Measurements from ENCODE around the gene PLPPR1. TPM values are rescaled to one million over a fixed set of nuclear protein-coding genes. Genes with fewer than 3 reads are reported as not detected.

PLPPR1 gene
- total RNA-seq, 4 donors from 2014 or later, result 0.60 to 0.68 TPM; not detected in 2

GRCh38 chr9:101083448-101084202 is 55.1 kb downstream of the PLPPR1 start:
- no peak for TF ChIP-seq CTCF (IDR thresholded peaks at IDR 0.05)
- Histone ChIP-seq H3K36me3 (no peaks in the 10 kb centered on the region), H3K27me3 (no peaks in the 10 kb centered on the region), H3K4me3 (no peak overlapping the region), H3K9me3 (no peaks in the 10 kb centered on the region), H3K4me1 (no peaks in the 10 kb centered on the region), H3K27ac (no peak overlapping the region)
- WGBS, 2 donors (ENCODE audit: low coverage in 1 of 2), result 88 to 92% methylated on average over 5 of the region's 5 CpGs
- no peak for DNase-seq
- in situ Hi-C loops (cut with MboI; ENCODE audit: low pct_ligation_motif_present in 1 of 4, low pct_unique_long_range_greater_than_20kb in 1 of 4, low sequenced_read_pairs in 3 of 4) (no loop called here), intact Hi-C loops (cut with DNase I; ENCODE audit: low total_unique reads) (no loop called here)

- Histone ChIP-seq H3K27ac (no peak overlapping the region), H3K4me1 (no peaks in the 10 kb centered on the region), H3K27me3 (no peaks in the 10 kb centered on the region), H3K9me3 (no peaks in the 10 kb centered on the region), H3K36me3 (no peaks in the 10 kb centered on the region), H3K4me3 (no peak overlapping the region)
- no peak for DNase-seq
- in situ Hi-C loops (cut with MboI; ENCODE audit: low pct_ligation_motif_present in 1 of 4, low pct_unique_long_range_greater_than_20kb in 1 of 4, low sequenced_read_pairs in 3 of 4) (no loop called here), intact Hi-C loops (cut with DNase I; ENCODE audit: low total_unique reads) (no loop called here)
- 60 to 69% methylated on average over 3 of the region's 3 CpGs for WGBS, 2 donors (ENCODE audit: low coverage in 1 of 2)
- no peak for TF ChIP-seq CTCF (IDR thresholded peaks at IDR 0.05)
- no peak for TF ChIP-seq POLR2A (IDR thresholded peaks at IDR 0.05)
- no peak for TF ChIP-seq EP300 (IDR thresholded peaks at IDR 0.05; ENCODE audit: low read depth)
Measured at GRCh38 chr9:101087426-101087825, 58.9 kb downstream of the PLPPR1 start.

GRCh38 chr9:101092922-101093321 is 64.4 kb downstream of the PLPPR1 start:
- WGBS, 2 donors (ENCODE audit: low coverage in 1 of 2), result 75 to 100% methylated on average over 1 of the region's 1 CpG

GRCh38 chr9:101093620-101094019 is 65.1 kb downstream of the PLPPR1 start:
- Histone ChIP-seq H3K27ac (no peak overlapping the region), H3K4me1 (no peaks in the 10 kb centered on the region), H3K27me3 (no peaks in the 10 kb centered on the region), H3K4me3 (no peak overlapping the region), H3K36me3 (no peaks in the 10 kb centered on the region), H3K9me3 (no peaks in the 10 kb centered on the region)
- in situ Hi-C loops (cut with MboI; ENCODE audit: low pct_ligation_motif_present in 1 of 4, low pct_unique_long_range_greater_than_20kb in 1 of 4, low sequenced_read_pairs in 3 of 4) (no loop called here), intact Hi-C loops (cut with DNase I; ENCODE audit: low total_unique reads) (no loop called here)
- TF ChIP-seq POLR2AphosphoS5 (IDR thresholded peaks at IDR 0.05), result no peak
- no peak for TF ChIP-seq EP300 (IDR thresholded peaks at IDR 0.05; ENCODE audit: low read depth)
- TF ChIP-seq CTCF (IDR thresholded peaks at IDR 0.05), result no peak
- no peak for TF ChIP-seq POLR2A (IDR thresholded peaks at IDR 0.05)
- DNase-seq, result no peak

More at GRCh38 chr9:101092922-101093321, 64.4 kb downstream of the PLPPR1 start:
- intact Hi-C loops (cut with DNase I; ENCODE audit: low total_unique reads), result no loop called here
- no peaks in the 10 kb centered on the region for H3K4me1 ChIP-seq
- TF ChIP-seq CTCF (IDR thresholded peaks at IDR 0.05), result no peak
- TF ChIP-seq POLR2AphosphoS5 (IDR thresholded peaks at IDR 0.05), result no peak
- no peak for TF ChIP-seq POLR2A (IDR thresholded peaks at IDR 0.05)
- no peak for TF ChIP-seq EP300 (IDR thresholded peaks at IDR 0.05; ENCODE audit: low read depth)
- H3K9me3 ChIP-seq, result no peaks in the 10 kb centered on the region
- no peaks in the 10 kb centered on the region for H3K36me3 ChIP-seq
- in situ Hi-C loops (cut with MboI; ENCODE audit: low pct_ligation_motif_present in 1 of 4, low pct_unique_long_range_greater_than_20kb in 1 of 4, low sequenced_read_pairs in 3 of 4), result no loop called here
- H3K4me3 ChIP-seq, result no peak overlapping the region
- H3K27ac ChIP-seq, result no peak overlapping the region
- no peak for DNase-seq
- no peaks in the 10 kb centered on the region for H3K27me3 ChIP-seq

All from transverse colon (tissue), 4 donors.